ENCODE results near the gene ATL3.
A peak's percentile ranks its signal among the peaks of the same experiment; 100 is the strongest.
"Not testable (repeated sequence)": the region's sequence is repeated elsewhere in the genome, so short reads cannot be mapped to it uniquely, and the experiment has no call there.

Gene ATL3

GRCh38 chr11:63641727-63642126 is 29.4 kb downstream of the ATL3 start:
- peak; percentile 34 for DNase-seq (ENCODE audit: low read depth)
- no peak for TF ChIP-seq CTCF (IDR thresholded peaks at IDR 0.05; ENCODE audit: low read length, missing control alignments)
- H3K4me3 ChIP-seq (replicated peaks; ENCODE audit: low read depth, low read length) = no peak overlapping the region

- DNase-seq (ENCODE audit: low read depth) = peak; percentile 55
- H3K4me3 ChIP-seq (replicated peaks; ENCODE audit: low read depth, low read length) = no peak overlapping the region
- TF ChIP-seq CTCF (IDR thresholded peaks at IDR 0.05; ENCODE audit: low read length, missing control alignments) = peak; percentile 25
Observed at GRCh38 chr11:63639199-63639832, 31.9 kb downstream of the ATL3 start.

- not testable (repeated sequence) for DNase-seq (ENCODE audit: low read depth); H3K4me3 ChIP-seq (replicated peaks; ENCODE audit: low read depth, low read length)
Observed at GRCh38 chr11:63638436-63638835, 32.7 kb downstream of the ATL3 start.

- TF ChIP-seq CTCF (IDR thresholded peaks at IDR 0.05; ENCODE audit: low read length, missing control alignments) = peak; percentile 87
- peak; percentile 79 for DNase-seq (ENCODE audit: low read depth)
- no peak overlapping the region for H3K4me3 ChIP-seq (replicated peaks; ENCODE audit: low read depth, low read length)
Observed at GRCh38 chr11:63635762-63636465, 35.3 kb downstream of the ATL3 start.

- DNase-seq (ENCODE audit: low read depth) = no peak
- TF ChIP-seq CTCF (IDR thresholded peaks at IDR 0.05; ENCODE audit: low read length, missing control alignments) = no peak
- H3K4me3 ChIP-seq (replicated peaks; ENCODE audit: low read depth, low read length) = no peak overlapping the region
Observed at GRCh38 chr11:63629426-63629825, 41.8 kb downstream of the ATL3 start.

- H3K4me3 ChIP-seq (replicated peaks; ENCODE audit: low read depth, low read length) = no peak overlapping the region
Observed at GRCh38 chr11:63623513-63624140, 47.5 kb downstream of the ATL3 start.

More at GRCh38 chr11:63623513-63624140, 47.5 kb downstream of the ATL3 start:
- DNase-seq (ENCODE audit: low read depth) = no peak
- no peak for TF ChIP-seq CTCF (IDR thresholded peaks at IDR 0.05; ENCODE audit: low read length, missing control alignments)

Measured in fibroblast of pulmonary artery (primary cell).